ENCODE data around the gene TRIP13. TPM values are rescaled to one million over a fixed set of nuclear protein-coding genes. Genes with fewer than 3 reads are reported as not detected.

The TRIP13 gene
- polyA plus RNA-seq, 1 experiment = 20.4 TPM

- CTCF ChIA-PET = interaction anchor here (0.6 kb wide), 1 partner anchor 229 kb away, joined by 3 read pairs; no protein-coding TSS in a partner anchor
- no peak for TF ChIP-seq CTCF (IDR thresholded peaks at IDR 0.05; ENCODE audit: insufficient read depth, low read depth, low read length)
- no peak for DNase-seq (ENCODE audit: low read depth)
- Histone ChIP-seq H3K4me3 (ENCODE audit: low read depth, low read length) (no peak overlapping the region), H3K36me3 (ENCODE audit: control insufficient read depth, insufficient read depth, low read length) (no peaks in the 10 kb centered on the region), H3K27me3 (ENCODE audit: control insufficient read depth, insufficient read depth, low read length) (peaks cover 2% of the 10 kb centered on the region)
- POLR2A ChIA-PET = no interaction called here
Observed at GRCh38 chr5:848671-849111, 44.0 kb upstream of the TRIP13 start.

DNA sequence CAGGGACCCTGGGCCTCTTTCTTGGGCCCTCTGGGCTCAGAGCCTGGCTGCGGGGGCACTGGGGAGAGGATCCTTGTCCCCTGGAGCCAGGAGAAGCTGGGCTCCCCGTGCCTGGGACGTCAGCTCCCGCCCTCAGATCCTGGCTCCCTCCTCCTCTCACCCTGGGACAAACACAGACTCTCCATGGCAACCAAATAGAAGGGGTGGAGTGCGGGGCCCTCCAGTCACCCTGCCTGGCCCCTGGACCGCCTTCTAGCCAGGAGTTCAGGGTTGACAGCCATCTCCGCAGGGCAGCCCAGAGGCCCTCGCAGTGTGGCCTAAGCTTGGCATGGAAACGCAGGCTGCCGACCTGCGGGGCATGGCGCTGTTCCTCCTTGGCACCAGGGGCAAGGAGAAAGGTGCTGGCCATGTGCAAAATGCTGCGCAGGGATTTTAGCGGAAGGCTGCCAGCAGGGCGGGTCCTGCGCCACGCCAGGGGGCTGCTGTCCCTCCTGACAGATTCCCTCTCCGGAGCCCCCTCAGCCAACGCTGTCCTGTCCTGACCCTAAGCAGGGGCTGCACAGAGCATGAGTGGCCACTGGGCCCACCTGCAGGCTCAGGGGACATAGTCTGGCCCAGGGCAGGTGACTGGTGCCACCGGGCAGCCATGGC is 42.9 kb upstream of the TRIP13 start:
- CTCF ChIA-PET = interaction anchor here (0.6 kb wide), 1 partner anchor 230 kb away, joined by 3 read pairs; no protein-coding TSS in a partner anchor
- H3K27me3 ChIP-seq (ENCODE audit: control insufficient read depth, insufficient read depth, low read length) = peaks cover 2% of the 10 kb centered on the region
- no peak for DNase-seq (ENCODE audit: low read depth)
- H3K36me3 ChIP-seq (ENCODE audit: control insufficient read depth, insufficient read depth, low read length) = no peaks in the 10 kb centered on the region
- H3K4me3 ChIP-seq (ENCODE audit: low read depth, low read length) = no peak overlapping the region
- TF ChIP-seq CTCF (IDR thresholded peaks at IDR 0.05; ENCODE audit: insufficient read depth, low read depth, low read length) = no peak
- POLR2A ChIA-PET = no interaction called here

DNA sequence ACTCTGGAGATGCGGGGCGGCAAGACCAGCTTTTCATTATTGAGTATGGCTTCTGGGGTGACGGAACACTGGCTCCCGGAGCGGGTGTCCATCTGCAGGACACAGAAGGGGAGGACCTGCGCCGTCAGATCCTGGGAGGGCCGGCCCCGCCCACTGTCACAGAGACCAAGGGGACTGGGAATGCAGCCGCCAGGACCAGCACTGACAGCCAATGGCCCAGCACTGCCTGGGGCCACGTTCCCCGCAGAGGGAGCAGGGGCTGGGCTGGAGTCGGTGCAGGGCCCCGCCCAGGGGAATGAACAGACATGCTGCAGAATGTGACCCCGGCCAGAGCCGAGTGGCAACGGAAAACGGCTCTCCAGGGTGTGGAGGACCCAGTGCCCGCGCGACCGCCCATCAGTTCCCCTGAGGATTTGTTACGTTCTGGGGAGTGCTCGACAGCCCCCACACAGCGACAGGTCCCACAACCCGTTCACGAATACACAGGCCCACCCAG is 42.1 kb upstream of the TRIP13 start, which contains the start of gene ZDHHC11:
Gene ZDHHC11, minus strand, starts transcription at position 476 of the 496 bp plus-strand sequence. Its CDS starts 384 bp downstream, at position 92.
- Histone ChIP-seq H3K4me3 (ENCODE audit: low read depth, low read length) (no peak within 1 kb of the TSS), H3K36me3 (ENCODE audit: control insufficient read depth, insufficient read depth, low read length) (no peaks in the 10 kb centered on the region), H3K27me3 (ENCODE audit: control insufficient read depth, insufficient read depth, low read length) (peaks cover 2% of the 10 kb centered on the region)
- POLR2A ChIA-PET = no interaction called here
- TF ChIP-seq CTCF (IDR thresholded peaks at IDR 0.05; ENCODE audit: insufficient read depth, low read depth, low read length) = no peak
- CTCF ChIA-PET = no interaction called here
- no peak for DNase-seq (ENCODE audit: low read depth)

- CTCF ChIA-PET = no interaction called here
- H3K27me3 ChIP-seq (ENCODE audit: control insufficient read depth, insufficient read depth, low read length) = peaks cover 2% of the 10 kb centered on the region
- POLR2A ChIA-PET = no interaction called here
- no peak for DNase-seq (ENCODE audit: low read depth)
- no peaks in the 10 kb centered on the region for H3K36me3 ChIP-seq (ENCODE audit: control insufficient read depth, insufficient read depth, low read length)
- no peak overlapping the region for H3K4me3 ChIP-seq (ENCODE audit: low read depth, low read length)
- TF ChIP-seq CTCF (IDR thresholded peaks at IDR 0.05; ENCODE audit: insufficient read depth, low read depth, low read length) = no peak
Observed at GRCh38 chr5:851076-851475, 41.6 kb upstream of the TRIP13 start.

DNA sequence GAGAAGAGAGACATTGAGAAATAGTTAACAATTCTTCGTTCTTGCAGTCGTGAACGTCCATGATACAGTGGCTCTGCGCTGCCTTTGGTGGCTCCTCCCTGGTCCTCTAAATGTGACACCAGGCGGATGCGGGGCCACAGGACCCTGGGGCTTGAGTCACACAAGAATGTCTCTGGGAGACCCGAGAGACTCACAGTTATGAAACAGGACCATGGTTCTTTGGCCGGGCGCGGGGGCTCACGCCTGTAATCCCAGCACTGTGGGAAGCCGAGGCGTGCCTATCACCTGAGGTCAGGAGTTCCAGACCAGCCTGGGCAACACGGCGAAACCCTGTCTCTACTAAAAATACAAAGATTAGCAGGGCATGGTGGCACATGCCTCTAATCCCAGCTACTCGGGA is 41.1 kb upstream of the TRIP13 start:
- ChIA-PET POLR2A (no interaction called here), CTCF (no interaction called here)
- no peak overlapping the region for H3K4me3 ChIP-seq (ENCODE audit: low read depth, low read length)
- no peak for DNase-seq (ENCODE audit: low read depth)
- peaks cover 2% of the 10 kb centered on the region for H3K27me3 ChIP-seq (ENCODE audit: control insufficient read depth, insufficient read depth, low read length)
- no peaks in the 10 kb centered on the region for H3K36me3 ChIP-seq (ENCODE audit: control insufficient read depth, insufficient read depth, low read length)
- no peak for TF ChIP-seq CTCF (IDR thresholded peaks at IDR 0.05; ENCODE audit: insufficient read depth, low read depth, low read length)
